ENCODE results near the gene HMGCS2. TPM values are rescaled to one million over a fixed set of nuclear protein-coding genes. Genes with fewer than 3 reads are reported as not detected.

The HMGCS2 gene
- total RNA-seq, 4 donors from 2014 or later = not detected

DNA sequence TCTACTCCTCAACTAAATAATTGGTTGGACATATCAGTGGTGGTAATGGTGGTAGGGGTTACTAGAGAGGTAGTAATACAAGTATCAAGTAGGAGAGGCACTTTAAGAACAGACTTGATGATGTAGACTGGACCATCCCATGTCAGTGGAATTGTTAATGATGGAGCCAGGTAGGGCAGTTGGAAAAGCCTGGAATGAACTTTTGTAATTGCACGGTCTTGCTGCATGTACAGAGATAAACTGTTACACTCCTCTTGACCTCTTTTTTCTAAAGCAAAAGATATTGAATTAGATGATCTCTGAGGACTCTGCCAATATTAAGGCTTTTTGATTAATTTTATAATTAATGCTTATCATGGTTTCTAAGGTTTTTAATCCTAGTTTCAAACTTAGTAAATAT, 5.8 kb downstream of the HMGCS2 start:
- H3K27ac ChIP-seq = no peak overlapping the region
- H3K36me3 ChIP-seq = no peaks in the 10 kb centered on the region
- peaks cover 0 to 7% (median 0%) of the 10 kb centered on the region in 4 donors for H3K9me3 ChIP-seq
- H3K4me3 ChIP-seq = no peak overlapping the region
- no peak for DNase-seq (ENCODE audit: low spot score in 2 of 2)
- WGBS, 2 donors = 91% methylated on average over 1 of the region's 1 CpG
- no peak for TF ChIP-seq EP300 (IDR thresholded peaks at IDR 0.05)
- TF ChIP-seq POLR2A (IDR thresholded peaks at IDR 0.05) = no peak
- TF ChIP-seq, protein P1, sequence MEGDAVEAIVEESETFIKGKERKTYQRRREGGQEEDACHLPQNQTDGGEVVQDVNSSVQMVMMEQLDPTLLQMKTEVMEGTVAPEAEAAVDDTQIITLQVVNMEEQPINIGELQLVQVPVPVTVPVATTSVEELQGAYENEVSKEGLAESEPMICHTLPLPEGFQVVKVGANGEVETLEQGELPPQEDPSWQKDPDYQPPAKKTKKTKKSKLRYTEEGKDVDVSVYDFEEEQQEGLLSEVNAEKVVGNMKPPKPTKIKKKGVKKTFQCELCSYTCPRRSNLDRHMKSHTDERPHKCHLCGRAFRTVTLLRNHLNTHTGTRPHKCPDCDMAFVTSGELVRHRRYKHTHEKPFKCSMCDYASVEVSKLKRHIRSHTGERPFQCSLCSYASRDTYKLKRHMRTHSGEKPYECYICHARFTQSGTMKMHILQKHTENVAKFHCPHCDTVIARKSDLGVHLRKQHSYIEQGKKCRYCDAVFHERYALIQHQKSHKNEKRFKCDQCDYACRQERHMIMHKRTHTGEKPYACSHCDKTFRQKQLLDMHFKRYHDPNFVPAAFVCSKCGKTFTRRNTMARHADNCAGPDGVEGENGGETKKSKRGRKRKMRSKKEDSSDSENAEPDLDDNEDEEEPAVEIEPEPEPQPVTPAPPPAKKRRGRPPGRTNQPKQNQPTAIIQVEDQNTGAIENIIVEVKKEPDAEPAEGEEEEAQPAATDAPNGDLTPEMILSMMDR (IDR thresholded peaks at IDR 0.05) = no peak
- peaks cover 0 to 9% (median 0%) of the 10 kb centered on the region in 4 donors for H3K4me1 ChIP-seq
- H3K27me3 ChIP-seq = no peaks in the 10 kb centered on the region

DNA sequence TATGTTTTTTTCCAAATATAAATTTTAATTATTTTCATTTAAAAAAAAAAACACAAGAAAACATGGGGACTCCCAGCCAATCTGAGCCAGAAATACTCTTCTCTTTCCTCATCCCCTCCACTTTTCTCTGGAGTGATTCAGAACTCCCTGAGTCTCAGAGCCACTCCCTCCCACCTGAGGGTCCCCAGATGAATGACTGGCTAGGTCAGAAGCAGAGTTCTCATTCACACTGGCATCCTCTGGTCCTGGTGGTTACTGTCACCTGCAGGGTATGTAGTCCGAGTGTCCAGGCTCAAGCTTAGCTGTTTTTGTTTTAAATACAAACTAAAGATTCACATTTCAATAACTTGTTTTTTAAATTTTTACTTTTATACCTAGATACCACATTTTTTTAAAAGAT, 6.3 kb downstream of the HMGCS2 start:
- no peaks in the 10 kb centered on the region for H3K27me3 ChIP-seq
- WGBS, 2 donors = 87 to 96% methylated on average over 1 of the region's 1 CpG
- no peak for TF ChIP-seq POLR2A (IDR thresholded peaks at IDR 0.05)
- TF ChIP-seq, protein P1 (IDR thresholded peaks at IDR 0.05) = no peak
- TF ChIP-seq EP300 (IDR thresholded peaks at IDR 0.05) = no peak
- H3K36me3 ChIP-seq = no peaks in the 10 kb centered on the region
- no peak overlapping the region for H3K27ac ChIP-seq
- H3K4me1 ChIP-seq = peaks cover 0 to 9% (median 0%) of the 10 kb centered on the region in 4 donors
- peaks cover 0 to 7% (median 0%) of the 10 kb centered on the region in 4 donors for H3K9me3 ChIP-seq
- no peak overlapping the region for H3K4me3 ChIP-seq
- no peak for DNase-seq (ENCODE audit: low spot score in 2 of 2)

DNA sequence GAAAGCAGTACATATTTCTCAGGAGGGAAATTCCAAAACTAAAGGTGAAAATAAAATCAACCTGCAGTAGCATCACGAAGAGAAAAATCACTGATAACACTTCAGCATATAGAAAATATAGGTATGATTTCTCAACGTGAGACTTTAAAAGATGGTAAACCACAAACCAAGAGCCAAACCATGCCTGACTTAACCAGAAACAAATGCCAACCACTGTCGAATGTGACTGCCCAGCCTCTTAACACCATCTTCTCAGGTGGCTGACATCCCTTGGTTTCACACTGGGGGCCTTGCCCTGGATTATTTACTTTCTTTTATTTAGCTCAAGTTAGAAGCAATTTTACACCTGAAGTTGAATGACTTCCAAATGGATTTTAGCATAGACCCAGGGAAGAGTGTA, 10.1 kb downstream of the HMGCS2 start:
- H3K27me3 ChIP-seq = no peaks in the 10 kb centered on the region
- no peak overlapping the region for H3K27ac ChIP-seq
- 84 to 86% methylated on average over 3 of the region's 3 CpGs for WGBS, 2 donors
- no peak for DNase-seq (ENCODE audit: low spot score in 2 of 2)
- no peak overlapping the region for H3K4me3 ChIP-seq
- TF ChIP-seq EP300 (IDR thresholded peaks at IDR 0.05) = no peak
- H3K9me3 ChIP-seq = no peaks in the 10 kb centered on the region
- H3K4me1 ChIP-seq = no peaks in the 10 kb centered on the region
- no peaks in the 10 kb centered on the region for H3K36me3 ChIP-seq

DNA sequence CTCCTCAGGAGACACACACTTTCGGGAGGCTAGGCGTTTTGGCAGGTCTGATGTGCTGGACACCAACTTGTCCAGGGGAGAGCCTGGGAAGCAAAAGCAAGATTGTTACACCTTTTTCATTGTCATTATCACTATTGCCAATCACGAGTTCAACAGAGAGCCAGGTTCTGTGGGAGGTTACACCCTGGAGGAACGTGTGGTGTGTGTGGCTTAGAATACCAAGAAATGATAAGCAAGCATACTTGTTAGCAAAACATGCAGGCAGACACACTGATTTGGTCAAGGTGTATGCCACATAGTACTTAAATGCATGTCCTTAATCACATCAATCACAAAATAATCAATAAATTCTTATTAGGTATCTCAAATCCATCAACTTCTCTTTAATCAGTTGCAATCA, 16.1 kb downstream of the HMGCS2 start:
- 90 to 95% methylated on average over 4 of the region's 4 CpGs for WGBS, 2 donors
- Histone ChIP-seq H3K4me1 (no peaks in the 10 kb centered on the region), H3K4me3 (no peak overlapping the region), H3K27me3 (no peaks in the 10 kb centered on the region), H3K27ac (no peak overlapping the region), H3K36me3 (no peaks in the 10 kb centered on the region), H3K9me3 (no peaks in the 10 kb centered on the region)
- no peak for DNase-seq (ENCODE audit: low spot score in 2 of 2)
- TF ChIP-seq EP300 (IDR thresholded peaks at IDR 0.05) (no peak), POLR2A (IDR thresholded peaks at IDR 0.05) (no peak)
- TF ChIP-seq, protein P1 (IDR thresholded peaks at IDR 0.05) = no peak

DNA sequence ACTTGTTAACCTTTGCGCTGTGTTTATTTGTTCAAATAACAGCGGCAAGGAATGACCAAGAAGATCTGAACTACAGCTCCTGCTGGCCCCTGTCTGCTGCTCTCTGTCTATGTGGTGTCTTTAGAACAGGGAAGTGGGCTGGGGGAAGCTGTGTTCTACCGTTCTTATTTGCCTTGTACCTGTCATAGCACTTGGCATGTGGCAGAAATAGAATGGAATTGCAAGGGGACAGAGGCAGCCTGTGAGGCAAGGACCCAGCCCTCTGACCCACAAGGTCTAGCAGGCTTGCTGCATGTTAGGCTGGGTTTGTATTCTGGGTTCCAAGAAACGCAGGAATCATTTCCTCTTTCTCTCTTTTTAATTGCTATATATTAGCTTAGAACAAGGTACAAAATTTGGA, 20.7 kb downstream of the HMGCS2 start:
- 56 to 63% methylated on average over 4 of the region's 4 CpGs for WGBS, 2 donors

More for the DNA sequence above, 20.7 kb downstream of the HMGCS2 start:
- H3K27ac ChIP-seq = no peak overlapping the region
- H3K9me3 ChIP-seq = no peaks in the 10 kb centered on the region
- H3K27me3 ChIP-seq = no peaks in the 10 kb centered on the region
- H3K36me3 ChIP-seq = peaks cover 0 to 7% (median 0%) of the 10 kb centered on the region in 3 donors
- DNase-seq (ENCODE audit: low spot score in 2 of 2) = no peak
- no peak overlapping the region for H3K4me3 ChIP-seq
- H3K4me1 ChIP-seq = peaks cover 0 to 13% (median 0%) of the 10 kb centered on the region in 4 donors
- TF ChIP-seq, protein P1 (IDR thresholded peaks at IDR 0.05) = no peak
- TF ChIP-seq EP300 (IDR thresholded peaks at IDR 0.05) (no peak), POLR2A (IDR thresholded peaks at IDR 0.05) (no peak)

All from tibial nerve (tissue), 4 donors.